ENCODE measurements around the gene HMCN1.

GRCh38 chr1:186078245-186078644 lies 344.1 kb downstream of the HMCN1 start:
- no peak for TF ChIP-seq CTCF (conservative IDR thresholded peaks at IDR 0.05 in 1 of 2, IDR thresholded peaks at IDR 0.05 in 1 of 2; ENCODE audit: extremely low read depth in 1 of 2, insufficient read depth in 1 of 2, low read depth in 1 of 2, low read length in 2 of 2)
- TF ChIP-seq EZH2 (IDR thresholded peaks at IDR 0.05; ENCODE audit: borderline replicate concordance, low read length) = no peak

Data from mammary epithelial cell (primary cell).